NCI-H2171 (cell line): ENCODE measurements around the gene MORC4.
"Not testable (repeated sequence)": the region's sequence is repeated elsewhere in the genome, so short reads cannot be mapped to it uniquely, and the experiment has no call there.

Experiments used
- DNase-seq: peaks from one replicate; lab custom pipeline; 2025; lab: John Stamatoyannopoulos, UW

MORC4 gene

DNA sequence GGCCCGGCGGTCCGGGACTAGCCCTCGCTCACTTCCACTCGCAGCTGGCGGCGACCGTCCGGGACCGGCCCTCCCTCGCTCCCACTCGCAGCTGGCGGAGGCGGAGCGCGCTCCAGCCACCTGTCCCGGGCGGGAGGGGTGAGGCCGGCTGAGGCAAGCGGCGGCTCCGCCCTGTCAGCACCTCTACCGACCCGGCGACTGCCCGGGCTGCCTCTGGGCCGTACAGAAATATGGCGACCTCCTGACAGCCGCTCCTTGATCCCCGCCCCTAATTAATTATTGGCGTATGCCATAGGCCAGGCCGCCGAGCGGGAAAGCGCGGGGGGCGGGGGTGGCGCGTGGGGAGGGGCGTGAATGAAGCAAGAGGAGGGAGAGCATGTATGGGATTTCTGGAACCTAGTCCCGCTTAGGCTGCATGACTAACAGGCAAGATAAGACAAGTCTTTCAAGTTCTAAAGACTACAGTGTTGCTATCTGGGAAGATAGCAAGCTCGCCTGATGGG lies at the start of gene MORC4:
MORC4 (minus strand) TSS at position 200 of the 503 bp plus-strand sequence. CDS start 243 bp downstream, outside the sequence.
- peak; percentile 57 for DNase-seq

DNA sequence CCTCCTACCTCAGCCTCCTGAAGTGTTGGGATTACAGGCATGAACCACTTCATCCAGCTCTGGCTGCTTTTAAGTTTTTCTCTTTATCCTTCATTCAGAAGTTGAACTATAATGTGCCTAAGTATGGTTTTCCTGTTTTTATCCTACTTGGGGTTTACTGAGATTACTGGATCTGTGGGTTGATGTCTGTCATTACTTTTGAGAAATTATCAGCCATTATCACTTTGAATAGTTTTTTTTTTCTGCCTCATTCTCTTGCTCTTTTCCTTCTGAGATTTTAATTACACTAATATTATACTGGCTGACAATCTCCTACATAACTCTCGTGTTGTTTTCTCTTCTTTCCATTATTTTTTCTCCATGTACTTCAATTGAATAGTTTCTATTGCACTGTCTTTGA lies 47.6 kb upstream of the MORC4 start:
- DNase-seq: no peak

DNA sequence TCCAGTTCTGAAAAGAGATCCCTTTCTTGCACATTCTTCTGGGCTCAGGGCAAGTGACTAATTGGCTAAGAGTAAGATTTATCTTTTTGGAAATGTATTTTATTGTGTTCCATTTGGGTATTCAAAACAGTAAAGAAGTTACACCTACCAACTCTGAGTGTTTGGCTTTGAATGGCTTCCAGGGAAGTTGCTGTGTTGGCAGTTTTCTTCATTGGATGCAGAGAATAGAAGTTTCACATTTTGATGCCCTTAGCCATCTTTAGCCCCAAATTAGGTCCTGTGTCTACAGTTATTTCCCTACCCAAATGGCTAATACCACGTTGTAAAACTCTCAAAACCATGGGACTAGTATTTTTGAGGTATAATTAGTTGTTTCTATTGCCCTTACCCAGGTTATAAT lies 29.7 kb upstream of the MORC4 start:
- no peak for DNase-seq

DNA sequence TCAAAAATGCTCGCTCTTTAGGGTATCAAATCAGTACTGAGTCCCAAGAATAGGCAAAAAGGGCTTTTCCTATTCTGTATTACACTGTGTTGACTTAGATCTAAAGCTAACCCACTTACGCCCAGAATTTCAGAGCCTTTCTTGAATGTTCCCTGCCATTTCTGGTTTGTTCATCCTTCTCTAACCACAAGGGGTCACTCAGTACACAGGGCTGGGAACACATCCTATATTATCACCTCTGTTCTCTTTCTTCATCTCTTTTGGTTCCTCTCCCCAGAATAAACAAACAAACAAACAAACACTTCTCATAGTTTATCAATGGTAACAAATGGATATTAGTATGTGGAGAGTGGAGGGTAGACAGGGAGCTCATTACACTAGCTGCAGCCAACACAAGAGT lies 25.5 kb upstream of the MORC4 start:
- DNase-seq: no peak

DNA sequence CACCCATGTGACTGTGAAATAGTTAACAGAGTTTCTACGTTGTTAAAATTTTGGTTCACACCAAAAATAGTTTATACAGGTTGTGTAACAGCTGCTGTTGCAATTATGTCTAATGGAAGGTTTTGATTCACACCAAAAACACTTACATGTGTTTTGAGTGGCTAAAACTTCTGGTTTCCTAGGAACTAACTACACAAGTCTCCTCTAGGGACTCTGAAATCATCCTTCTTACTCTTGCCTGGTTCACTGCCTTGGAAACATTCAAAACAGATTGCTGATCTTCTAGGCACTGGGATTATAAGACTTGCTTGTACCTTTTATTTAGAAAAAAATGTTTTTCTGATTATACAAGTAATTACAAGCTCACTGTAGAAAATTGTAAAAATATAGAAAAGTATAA lies 14.9 kb upstream of the MORC4 start:
- DNase-seq: no peak

DNA sequence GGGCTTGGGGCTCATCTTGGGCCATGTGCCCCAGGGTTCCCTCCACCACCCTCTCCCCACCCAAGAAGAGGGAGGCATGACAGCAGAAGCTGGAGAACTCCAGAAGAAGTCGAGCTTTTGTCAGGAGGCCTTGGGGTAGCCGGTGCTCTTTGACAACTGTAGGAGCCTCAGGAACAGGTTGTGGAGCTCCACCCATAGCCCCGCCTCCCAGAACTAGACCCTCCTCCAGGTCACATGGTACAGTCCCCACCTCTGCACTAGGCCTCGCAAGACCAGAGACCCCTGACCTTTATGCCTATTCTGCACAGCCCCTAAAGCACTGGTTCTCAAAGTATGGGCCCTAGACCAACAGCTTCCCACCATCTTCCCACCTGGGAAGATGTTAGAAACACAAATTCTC lies 8.0 kb upstream of the MORC4 start:
- no peak for DNase-seq

DNA sequence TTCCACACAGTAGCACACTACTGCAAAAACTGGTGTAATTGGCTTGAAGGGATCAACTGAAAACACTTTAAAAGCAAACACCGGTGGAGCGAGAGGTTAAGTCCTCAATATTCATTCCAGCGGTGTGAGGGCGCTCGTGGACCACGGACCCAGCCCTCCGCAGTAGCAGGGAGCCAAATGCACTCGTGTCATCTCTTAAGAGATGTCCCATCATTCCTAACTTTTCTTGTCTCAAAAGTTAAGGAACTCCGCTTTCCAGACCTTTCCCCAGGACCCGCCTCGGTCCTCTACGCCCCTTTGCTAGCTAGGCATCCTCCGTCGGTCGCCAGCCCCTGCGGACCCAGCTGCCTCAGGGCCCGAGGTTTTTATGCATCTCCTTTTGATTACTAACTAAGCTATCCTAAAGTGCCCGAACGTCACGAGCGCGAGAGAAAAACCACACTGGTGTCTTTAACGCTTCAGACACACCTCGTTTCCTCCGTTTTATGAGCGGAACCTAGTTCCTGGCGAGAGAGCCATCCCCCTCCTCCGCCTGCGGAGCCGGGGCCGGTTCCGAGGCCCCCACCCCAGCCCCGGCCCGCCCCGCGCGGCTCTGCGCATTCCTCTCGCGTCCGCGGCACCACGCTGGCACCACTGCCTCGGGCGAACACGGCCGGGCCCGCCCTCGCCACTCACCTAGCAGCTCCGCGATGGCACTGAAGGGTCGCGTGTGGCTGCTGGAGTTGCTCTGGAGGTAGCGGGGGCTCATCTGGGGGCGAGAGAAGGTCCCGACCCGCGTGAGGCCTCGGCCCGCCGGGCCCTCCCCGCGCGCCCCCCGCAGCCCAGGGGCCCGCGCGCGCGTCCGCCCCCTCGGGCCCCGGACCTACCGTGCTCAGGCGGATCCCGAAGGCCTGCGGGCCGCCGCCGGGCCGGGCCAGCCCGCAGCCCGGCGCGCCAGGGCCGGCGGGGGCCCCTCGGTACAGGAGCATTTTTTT lies 723 bp downstream of the MORC4 start:
- DNase-seq: peak; percentile 13

DNA sequence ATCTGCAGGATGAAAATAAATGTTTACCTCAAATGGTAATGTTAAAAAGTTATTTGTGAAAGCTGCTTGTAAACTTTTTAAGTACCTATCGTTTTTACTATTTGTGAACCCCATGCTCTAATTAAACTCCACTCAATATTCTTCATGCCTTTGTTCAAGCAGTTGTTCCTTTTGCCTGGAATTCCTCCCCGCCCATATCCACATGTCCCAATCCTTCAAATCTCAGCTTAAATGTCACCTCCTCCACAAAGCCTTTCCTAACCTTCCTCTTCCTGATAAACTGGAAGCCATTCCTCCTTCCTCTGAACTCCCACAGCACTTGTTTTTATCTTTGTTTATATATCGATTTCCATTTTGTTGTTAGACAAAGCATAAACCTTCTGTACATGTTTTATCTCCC lies 2.4 kb downstream of the MORC4 start:
- DNase-seq: no peak

DNA sequence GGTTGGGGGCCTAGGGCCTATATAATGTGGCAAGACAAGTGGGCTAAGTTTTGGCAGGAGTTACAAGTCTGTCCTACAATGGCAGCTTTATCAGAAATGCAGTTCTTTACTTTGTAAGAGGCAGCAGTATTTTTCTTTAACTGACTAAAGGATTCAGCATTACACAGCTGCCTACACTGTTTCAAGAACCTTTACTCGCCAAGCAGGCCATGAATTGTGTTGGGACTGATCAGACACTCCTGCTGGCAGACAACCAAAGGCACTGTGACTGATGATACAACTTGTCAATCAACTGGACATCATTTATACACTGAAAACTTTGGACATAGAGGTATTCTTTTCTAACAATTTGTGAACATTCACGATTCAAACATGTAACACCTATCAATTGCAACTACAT lies 4.3 kb downstream of the MORC4 start:
- no peak for DNase-seq

DNA sequence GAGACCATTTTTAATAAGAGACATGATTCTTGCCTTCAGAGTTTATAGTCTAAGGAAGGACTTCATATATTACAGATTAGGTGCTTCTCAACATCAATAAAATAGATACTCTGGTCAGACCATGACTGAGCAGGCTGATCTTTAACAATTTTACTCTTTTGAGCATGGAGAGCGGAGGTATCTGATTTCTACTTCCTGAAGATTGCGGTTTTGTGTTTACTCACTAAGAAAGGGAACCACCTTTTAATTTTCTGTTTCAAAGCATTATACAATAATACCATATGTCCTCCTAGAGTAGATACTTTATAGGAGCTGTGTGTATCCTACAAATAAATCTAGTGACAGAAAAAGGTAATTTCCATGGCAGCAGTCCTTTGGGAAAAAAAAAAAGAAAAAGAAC lies 12.5 kb downstream of the MORC4 start:
- DNase-seq: no peak

DNA sequence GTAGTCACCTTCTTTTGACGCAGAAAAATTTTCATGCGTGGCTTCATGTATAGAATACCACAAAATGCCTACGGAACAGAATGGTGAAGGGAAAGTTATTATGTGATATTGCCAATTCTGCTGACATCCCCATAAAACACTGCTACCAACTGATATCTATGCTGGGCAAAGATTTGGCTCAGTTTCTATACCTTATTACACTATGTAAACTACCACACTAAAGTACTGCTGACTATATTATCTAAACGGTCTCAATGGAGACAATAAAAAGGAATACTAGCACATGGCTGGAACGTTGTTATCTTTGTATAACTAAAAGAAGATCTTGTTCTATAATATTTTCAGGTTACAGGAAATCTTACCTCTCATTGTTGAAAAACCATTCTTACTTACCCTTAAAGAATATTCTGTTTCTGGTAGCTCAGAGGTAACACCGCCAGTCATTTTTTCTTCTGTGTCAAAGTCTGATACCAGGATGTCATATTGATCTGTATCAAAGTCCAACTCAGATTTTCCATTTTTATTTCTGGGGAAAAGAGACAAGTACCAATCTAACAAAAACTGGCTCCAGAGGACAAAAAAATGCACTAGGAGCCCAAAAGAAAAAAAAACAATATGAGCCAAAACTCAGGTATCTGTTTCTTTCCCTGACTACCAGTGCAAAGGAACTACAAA lies 18.9 kb downstream of the MORC4 start:
- no peak for DNase-seq

DNA sequence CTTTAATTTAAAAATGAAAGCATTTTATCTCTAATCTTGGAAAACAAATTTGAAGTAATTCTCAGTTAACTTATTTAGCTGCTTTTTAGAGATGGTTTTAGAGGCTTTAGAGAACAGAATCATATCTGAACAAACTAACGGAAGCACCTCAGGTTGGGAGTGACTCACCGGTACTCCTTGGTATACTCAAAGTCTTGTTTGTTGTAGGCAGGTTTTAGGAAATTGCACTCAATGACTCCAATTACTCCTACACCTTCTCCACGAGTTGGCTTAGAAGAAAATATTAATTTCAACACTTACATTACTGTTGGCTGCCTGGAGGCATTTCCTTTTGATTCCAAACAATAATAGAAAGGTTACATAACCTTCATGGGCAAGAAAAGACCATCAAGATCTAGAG lies 23.6 kb downstream of the MORC4 start:
- DNase-seq: no peak

DNA sequence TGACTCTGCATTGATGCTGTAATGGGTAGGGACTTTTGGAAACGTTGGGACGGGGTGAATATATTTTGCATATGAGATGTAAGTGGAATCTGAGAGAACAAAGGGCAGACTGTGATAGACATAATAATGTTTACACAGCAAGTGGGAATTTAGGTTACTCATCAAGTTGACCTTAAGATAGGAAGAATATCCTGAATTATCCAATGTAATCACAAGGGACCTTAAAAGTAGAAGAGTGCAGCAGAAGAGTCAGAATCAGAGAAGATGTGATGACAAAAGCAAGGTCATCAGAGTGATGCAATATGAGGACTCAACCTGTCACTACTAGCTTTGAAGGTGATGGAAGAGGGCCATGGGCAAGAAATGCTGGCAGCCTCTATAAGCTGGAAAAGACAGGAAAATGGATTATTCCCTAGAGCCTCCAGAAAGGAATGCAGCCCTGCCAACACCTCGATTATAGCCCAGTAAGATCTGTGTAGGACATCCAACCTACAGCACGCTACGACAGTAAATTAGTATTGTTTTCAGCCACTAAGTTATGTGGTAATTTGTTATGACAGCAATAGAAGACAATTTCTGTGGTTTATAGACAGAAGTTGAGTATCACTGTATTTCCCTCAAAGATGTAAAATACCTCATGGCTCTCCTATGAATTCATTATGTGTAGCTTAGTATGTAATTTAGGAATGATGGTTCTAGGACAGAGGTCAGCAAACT lies 26.4 kb downstream of the MORC4 start:
- DNase-seq: no peak

DNA sequence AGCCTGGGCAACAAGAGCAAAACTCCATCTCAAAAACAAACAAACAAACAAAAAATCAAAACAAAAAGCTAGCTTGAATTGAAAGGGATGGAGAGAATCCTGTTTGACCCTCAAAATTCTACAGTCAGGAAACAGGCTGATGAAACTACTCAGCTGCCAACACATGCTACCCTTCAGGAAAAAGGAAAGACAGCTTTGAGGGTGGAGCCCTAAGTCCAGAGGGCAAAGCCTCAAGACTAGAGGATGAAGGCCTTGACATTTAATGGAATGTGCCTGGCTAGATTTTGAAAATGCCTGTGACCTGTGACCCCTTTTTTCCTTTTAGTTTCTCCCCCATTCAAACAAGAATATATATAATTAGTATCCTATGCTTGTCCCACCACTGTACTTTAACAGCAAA lies 27.1 kb downstream of the MORC4 start:
- no peak for DNase-seq

DNA sequence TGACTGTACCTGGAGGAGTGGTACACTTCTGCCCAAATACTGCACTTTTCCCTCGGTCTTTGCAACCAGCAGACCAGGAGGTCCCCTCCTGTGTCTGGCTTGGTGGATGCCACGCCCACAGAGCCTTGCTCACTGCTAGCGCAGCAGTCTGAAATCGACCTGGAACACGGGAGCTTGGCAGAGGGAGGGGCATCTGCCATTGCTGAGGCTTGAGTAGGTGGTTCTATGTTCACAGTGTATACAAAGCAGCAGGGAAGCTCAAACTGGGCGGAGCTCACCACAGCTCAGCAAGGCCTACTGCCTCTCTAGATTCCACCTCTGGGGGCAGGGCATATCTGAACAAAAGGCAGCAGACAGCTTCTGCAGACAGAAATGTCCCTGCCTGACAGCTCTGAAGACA lies 33.5 kb downstream of the MORC4 start:
- not testable (repeated sequence) for DNase-seq

DNA sequence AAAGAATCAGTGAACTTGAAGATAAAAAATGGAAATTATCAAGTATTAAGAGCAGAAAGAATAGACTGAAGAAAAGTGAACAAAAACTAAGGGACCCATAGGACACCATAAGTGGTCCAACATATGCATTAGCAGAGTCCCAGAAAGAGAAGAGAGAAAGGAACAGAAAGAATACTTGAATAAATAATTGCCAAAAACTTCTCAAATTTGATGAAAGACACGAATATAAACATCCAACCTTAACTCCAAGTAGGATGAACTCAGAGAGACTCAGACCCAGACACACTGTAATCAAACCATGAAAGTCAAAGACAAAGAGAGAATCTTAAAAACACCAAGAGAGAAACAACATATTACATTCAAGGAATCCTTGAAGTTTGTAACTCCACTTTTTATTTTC lies 35.7 kb downstream of the MORC4 start:
- no peak for DNase-seq

DNA sequence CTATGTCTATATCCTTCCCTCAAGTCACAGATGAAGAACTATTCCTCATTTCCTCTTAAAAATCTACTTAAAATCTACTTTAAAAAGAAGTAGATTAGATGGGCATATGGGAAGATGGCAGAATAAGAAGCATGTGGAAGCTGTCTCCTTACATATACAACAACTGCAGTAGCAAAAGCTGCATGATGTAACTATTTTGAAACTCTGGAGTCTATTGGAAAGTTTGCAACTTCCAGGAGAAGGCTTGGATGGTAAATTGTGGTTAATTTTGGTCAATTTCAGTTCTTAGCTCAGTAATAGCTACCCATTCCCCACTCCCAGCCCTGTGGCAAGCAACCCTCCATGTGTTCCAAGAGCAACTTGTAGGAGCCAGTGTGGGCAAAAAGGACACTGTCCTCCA lies 36.9 kb downstream of the MORC4 start:
- no peak for DNase-seq

DNA sequence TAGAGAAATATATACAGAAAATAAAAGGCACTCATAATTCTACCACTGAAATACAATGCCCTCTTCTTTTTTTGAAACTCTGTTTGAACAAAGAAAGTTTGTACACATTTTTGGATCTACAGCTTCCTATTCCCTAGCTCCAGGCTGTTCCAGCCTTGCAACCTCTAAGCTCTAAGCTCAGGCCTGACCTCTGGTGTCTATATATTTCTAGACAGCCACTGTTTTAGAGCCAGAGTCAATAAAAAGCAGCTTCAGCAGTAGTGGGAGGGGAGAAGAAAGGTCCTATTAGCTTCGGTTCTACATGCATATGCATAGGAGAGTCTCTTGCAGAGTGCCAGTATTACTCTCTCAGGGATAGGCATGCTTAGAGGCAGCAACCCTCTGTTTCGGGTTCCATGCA lies 40.1 kb downstream of the MORC4 start:
- no peak for DNase-seq

DNA sequence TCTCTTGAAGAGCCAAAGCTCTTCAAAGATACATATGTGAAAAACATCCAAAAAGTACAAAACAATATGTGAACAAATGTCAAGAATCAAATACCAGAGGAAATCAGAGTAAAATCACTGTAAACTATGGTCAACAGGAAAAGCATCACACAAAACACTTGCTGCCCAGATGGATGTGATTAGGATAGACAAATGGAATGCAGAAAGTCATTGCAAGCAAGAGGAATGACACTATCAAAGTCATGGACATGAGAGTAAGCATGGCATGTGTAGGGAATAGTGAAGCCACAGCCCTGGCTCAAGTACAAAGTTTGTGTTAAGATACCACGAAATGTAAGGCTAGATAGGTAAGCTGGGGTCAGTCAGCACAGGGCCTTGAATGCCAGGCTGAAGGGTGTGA lies 42.2 kb downstream of the MORC4 start:
- DNase-seq: no peak

DNA sequence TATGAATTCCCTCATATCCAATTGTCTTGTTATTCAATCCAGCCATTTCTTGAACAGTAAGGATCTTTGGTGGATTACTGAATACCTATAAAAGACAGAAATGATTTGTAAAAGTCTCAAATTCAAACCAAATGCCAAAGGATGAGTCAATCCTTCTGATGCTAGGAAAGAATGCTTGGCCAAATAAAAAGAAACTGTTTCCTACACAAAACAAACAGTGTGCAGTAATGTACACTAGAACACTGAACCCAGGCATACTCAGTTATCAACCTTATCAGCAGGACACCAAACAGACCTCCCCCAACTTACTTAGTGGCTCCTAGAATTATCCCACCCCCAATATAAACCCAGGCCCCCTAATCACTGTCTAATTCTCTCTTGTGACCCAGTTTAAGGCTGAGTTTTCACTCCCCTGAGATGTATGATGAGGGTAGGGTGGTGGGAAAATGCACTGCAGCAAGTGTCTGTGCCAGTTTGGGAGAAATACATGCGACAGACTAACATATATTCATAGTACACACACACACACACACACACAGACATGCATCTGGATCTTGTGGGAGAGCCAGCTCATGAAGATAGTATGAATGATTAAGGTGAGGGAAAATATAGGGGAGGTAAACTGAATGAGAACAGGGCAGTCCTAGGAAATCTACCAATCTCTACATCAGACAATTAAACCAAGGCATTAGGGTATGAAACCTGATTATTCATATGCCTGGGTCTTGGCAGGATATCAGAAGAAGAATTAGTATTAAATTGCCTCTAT lies 44.8 kb downstream of the MORC4 start:
- DNase-seq: no peak

DNA sequence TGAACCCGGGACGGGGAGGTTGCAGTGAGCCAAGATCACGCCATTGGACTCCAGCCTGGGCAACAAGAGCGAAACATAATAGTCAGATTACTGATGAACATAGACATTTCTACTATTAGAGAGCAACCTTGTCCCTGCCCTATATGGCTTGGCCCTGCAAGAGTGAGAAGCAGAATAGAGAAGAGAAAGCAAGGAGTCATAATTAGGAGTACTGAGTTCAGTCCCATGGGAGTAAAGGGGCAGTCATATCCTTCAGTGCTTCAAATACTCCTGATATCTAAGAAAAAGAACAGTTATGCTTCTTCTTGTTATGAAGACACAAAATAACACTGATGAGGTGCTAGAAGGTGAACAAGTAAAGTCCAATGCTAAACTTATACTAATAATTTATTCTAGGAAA lies 46.0 kb downstream of the MORC4 start:
- no peak for DNase-seq

DNA sequence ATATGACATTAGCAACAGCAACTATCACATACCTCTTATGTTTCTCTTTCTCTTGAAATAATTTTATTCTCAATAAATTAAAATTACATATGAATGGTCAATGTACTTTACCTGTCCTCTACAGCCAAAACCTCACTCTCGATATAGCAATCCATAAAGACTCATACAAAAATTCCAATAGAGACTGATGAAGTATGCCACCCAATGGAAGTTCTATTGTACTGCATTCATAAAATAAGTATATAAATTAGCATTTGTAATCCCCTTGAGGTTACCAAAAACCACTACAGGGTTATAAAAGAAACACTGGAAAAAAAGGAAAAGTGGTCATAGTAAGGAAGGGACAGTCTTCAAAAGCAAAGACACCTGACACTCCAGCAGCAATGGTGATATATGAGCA lies 47.0 kb downstream of the MORC4 start:
- no peak for DNase-seq
